ENCODE data around the gene HERPUD2.

Gene HERPUD2
- 22.3 to 42.8 (median 31.0) reads per million in 17 experiments for total RNA-seq

GRCh38 chr7:35694784-35695472, at the start of gene HERPUD2:
TSS of gene HERPUD2 (minus strand) at chr7:35695135. CDS start at chr7:35694330, 805 bp downstream.
- DNase-seq: peak; percentile 91 to 95 (median 92)

GRCh38 chr7:35738889-35739288, 44.0 kb upstream of the HERPUD2 start:
- no peak for DNase-seq

GRCh38 chr7:35736725-35737124, 41.8 kb upstream of the HERPUD2 start:
- DNase-seq: no peak

- no peak for DNase-seq
These were observed 40.5 kb upstream of the HERPUD2 start for GRCh38 chr7:35735396-35735795.

GRCh38 chr7:35734001-35734483, 39.1 kb upstream of the HERPUD2 start:
- no peak for DNase-seq

GRCh38 chr7:35731349-35731748, 36.4 kb upstream of the HERPUD2 start:
- DNase-seq: no peak

- DNase-seq: peak; percentile 62 to 73 (median 68)
These were observed 34.3 kb upstream of the HERPUD2 start for GRCh38 chr7:35729061-35729783.

- no peak for DNase-seq
These were observed 33.6 kb upstream of the HERPUD2 start for GRCh38 chr7:35728412-35729060.

- peak; percentile 44 to 79 (median 66) for DNase-seq
These were observed 32.6 kb upstream of the HERPUD2 start for GRCh38 chr7:35727571-35727970.

GRCh38 chr7:35726654-35727053, 31.7 kb upstream of the HERPUD2 start:
- no peak for DNase-seq

- DNase-seq: no peak
These were observed 30.3 kb upstream of the HERPUD2 start for GRCh38 chr7:35725280-35725680.

- peak in 1 of 4 experiments; percentile 25 for DNase-seq
These were observed 28.1 kb upstream of the HERPUD2 start for GRCh38 chr7:35723011-35723410.

GRCh38 chr7:35722054-35722849, 27.3 kb upstream of the HERPUD2 start:
- peak in 1 of 4 experiments; percentile 7 for DNase-seq

GRCh38 chr7:35721288-35721687, 26.4 kb upstream of the HERPUD2 start:
- DNase-seq: no peak

GRCh38 chr7:35720849-35721248, 25.9 kb upstream of the HERPUD2 start:
- no peak for DNase-seq

- no peak for DNase-seq
These were observed 25.1 kb upstream of the HERPUD2 start for GRCh38 chr7:35720032-35720431.

- DNase-seq: no peak
These were observed 23.1 kb upstream of the HERPUD2 start for GRCh38 chr7:35718047-35718446.

GRCh38 chr7:35717516-35717915, 22.6 kb upstream of the HERPUD2 start:
- no peak for DNase-seq

- no peak for DNase-seq
These were observed 22.1 kb upstream of the HERPUD2 start for GRCh38 chr7:35717013-35717412.

- DNase-seq: no peak
These were observed 21.3 kb upstream of the HERPUD2 start for GRCh38 chr7:35716038-35716803.

GRCh38 chr7:35714862-35715261, 19.9 kb upstream of the HERPUD2 start:
- DNase-seq: no peak

- no peak for DNase-seq
These were observed 19.5 kb upstream of the HERPUD2 start for GRCh38 chr7:35714407-35714806.
